ENCODE data around the gene B4GALT6. TPM values are rescaled to one million over a fixed set of nuclear protein-coding genes. Genes with fewer than 3 reads are reported as not detected.

Gene B4GALT6
- total and polyA plus RNA-seq, 2 donors (not counting 1 experiment from before 2014, with no cell fraction given) = 1.7 TPM; not detected in 1

DNA sequence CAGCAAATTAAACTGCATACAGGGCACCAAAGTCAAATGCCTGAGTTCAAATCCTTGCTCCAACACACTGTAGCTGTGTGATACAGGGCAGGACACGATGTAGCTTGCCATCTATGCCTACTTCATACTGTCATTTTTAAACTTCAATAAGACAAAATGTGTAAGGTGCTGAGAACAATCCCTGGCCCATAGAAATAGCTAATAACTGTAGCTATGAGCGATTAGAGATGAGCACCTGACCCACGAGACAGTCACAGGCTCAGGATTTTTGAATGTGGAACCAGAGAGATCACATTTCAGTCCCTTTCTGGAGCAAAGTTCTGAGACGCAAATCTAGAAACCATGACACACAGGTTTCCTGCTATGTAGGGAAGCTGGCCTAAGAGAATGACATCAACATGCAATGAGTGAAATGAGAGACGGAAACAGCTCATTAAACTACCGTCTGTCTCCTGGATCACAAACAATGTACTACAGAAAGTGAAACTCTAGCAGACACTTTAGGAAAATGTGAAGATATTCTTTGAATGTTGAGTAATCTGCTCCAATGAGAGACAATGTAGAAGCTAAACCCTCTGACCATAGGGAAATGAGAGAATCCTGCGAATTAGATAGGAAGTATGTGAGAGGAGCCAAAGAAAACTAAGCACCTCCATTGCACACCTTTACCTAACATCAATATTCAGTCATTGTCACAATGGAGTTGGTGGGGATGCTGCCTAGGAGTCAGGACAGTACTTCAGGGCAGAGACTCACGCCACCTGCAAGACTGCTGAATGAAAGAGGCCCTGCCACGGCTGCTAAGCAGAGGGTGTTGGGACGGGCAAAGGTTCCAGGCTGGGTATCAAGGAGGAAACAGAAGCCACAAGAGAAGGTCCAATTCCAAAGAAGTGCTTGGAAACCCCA lies 25.5 kb downstream of the B4GALT6 start:
- no peaks in the 10 kb centered on the region for H3K36me3 ChIP-seq (replicated peaks in 1 of 2; ENCODE audit: control extremely low read depth in 1 of 2, control insufficient read depth in 1 of 2, extremely low read depth in 1 of 2, insufficient read depth in 2 of 2, low read length in 1 of 2)
- intact Hi-C loops (cut with micrococcal nuclease) = no loop called here
- WGBS (ENCODE audit: insufficient coverage) = 21% methylated on average over 6 of the region's 10 CpGs
- no peaks in the 10 kb centered on the region for H4K20me1 ChIP-seq (ENCODE audit: control insufficient read depth, insufficient read depth, low read length, poor library complexity, severe bottlenecking)
- ChIA-PET POLR2A (no interaction called here), CTCF (interaction anchor here (0.8 to 1.4 kb wide), 2 partner anchors 12 to 21 kb away, joined by 3 read pairs; no protein-coding TSS in a partner anchor)
- peak overlapping the region; percentile 48 for H2AFZ ChIP-seq (ENCODE audit: insufficient read depth, low read depth, low read length, poor library complexity, severe bottlenecking)
- H3K27ac ChIP-seq (ENCODE audit: low read length in 2 of 2) = no peak overlapping the region
- peak; percentile 45 for DNase-seq
- H3K9ac ChIP-seq (ENCODE audit: low read length) = peak overlapping the region; percentile 11
- H3K4me2 ChIP-seq (replicated peaks; ENCODE audit: low read depth, low read length, poor library complexity, severe bottlenecking) = peak overlapping the region; percentile 44
- no peaks in the 10 kb centered on the region for H3K27me3 ChIP-seq (replicated peaks in 1 of 4; ENCODE audit: control extremely low read depth in 1 of 4, control insufficient read depth in 3 of 4, insufficient read depth in 4 of 4, low read length in 3 of 4)
- H3K4me1 Mint-ChIP-seq = peaks cover 28% of the 10 kb centered on the region
- TF ChIP-seq EZH2 (IDR thresholded peaks at IDR 0.05; ENCODE audit: borderline replicate concordance, insufficient read depth, low read depth, low read length, poor library complexity, severe bottlenecking) = no peak
- TF ChIP-seq, protein P1, sequence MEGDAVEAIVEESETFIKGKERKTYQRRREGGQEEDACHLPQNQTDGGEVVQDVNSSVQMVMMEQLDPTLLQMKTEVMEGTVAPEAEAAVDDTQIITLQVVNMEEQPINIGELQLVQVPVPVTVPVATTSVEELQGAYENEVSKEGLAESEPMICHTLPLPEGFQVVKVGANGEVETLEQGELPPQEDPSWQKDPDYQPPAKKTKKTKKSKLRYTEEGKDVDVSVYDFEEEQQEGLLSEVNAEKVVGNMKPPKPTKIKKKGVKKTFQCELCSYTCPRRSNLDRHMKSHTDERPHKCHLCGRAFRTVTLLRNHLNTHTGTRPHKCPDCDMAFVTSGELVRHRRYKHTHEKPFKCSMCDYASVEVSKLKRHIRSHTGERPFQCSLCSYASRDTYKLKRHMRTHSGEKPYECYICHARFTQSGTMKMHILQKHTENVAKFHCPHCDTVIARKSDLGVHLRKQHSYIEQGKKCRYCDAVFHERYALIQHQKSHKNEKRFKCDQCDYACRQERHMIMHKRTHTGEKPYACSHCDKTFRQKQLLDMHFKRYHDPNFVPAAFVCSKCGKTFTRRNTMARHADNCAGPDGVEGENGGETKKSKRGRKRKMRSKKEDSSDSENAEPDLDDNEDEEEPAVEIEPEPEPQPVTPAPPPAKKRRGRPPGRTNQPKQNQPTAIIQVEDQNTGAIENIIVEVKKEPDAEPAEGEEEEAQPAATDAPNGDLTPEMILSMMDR (IDR thresholded peaks at IDR 0.05) = no peak
- no peak overlapping the region for H3K4me3 ChIP-seq (ENCODE audit: control extremely low read depth in 1 of 5, extremely low read depth in 1 of 5, insufficient read depth in 1 of 5, low read depth in 2 of 5, low read length in 4 of 5)
- peak overlapping the region; percentile 79 for H3K27ac Mint-ChIP-seq
- H3K4me3 Mint-ChIP-seq = peak overlapping the region; percentile 76
- H3K9me3 Mint-ChIP-seq (ENCODE audit: insufficient read depth) = no peaks in the 10 kb centered on the region
- H3K27me3 Mint-ChIP-seq = peaks cover 3% of the 10 kb centered on the region
- H3K9me3 ChIP-seq (ENCODE audit: control extremely low read depth in 1 of 3, control insufficient read depth in 2 of 3, insufficient read depth in 1 of 3, low read length in 2 of 3) = no peaks in the 10 kb centered on the region
- peak; percentile 72 for ATAC-seq (ENCODE audit: low read depth)
- peaks cover 18 to 20% of the 10 kb centered on the region in 2 donors for H3K4me1 ChIP-seq (ENCODE audit: control insufficient read depth in 2 of 2, insufficient read depth in 2 of 2, low read length in 2 of 2)
- no peaks in the 10 kb centered on the region for H3K79me2 ChIP-seq (ENCODE audit: control insufficient read depth, insufficient read depth, low read length)
